CD1c-positive myeloid dendritic cell (primary cell): Measurements from ENCODE around the gene LRRC56.
"Not testable (repeated sequence)": the region's sequence is repeated elsewhere in the genome, so short reads cannot be mapped to it uniquely, and the experiment has no call there.

Experiments
- DNase-seq: peaks from one replicate; pipeline ENCODE4 v3.0.0-alpha.2; 2016; ENCODE audit errors: extremely low spot score

LRRC56 gene

GRCh38 chr11:559712-560304 is 22.5 kb downstream of the LRRC56 start:
- no peak for DNase-seq

- DNase-seq = peak; percentile 97
Measured at GRCh38 chr11:560305-561147, 23.2 kb downstream of the LRRC56 start, which contains the start of the genes LMNTD2 and RASSF7. TSS of gene LMNTD2 (minus strand) at chr11:560738. CDS start at chr11:560716, 22 bp downstream. TSS of gene RASSF7 (plus strand) at chr11:560970. CDS start at chr11:561769, 799 bp downstream.

GRCh38 chr11:561148-562003 is 24.0 kb downstream of the LRRC56 start:
- DNase-seq = peak; percentile 54

- DNase-seq = no peak
Measured at GRCh38 chr11:562046-562645, 24.8 kb downstream of the LRRC56 start.

GRCh38 chr11:563066-563811 is 25.9 kb downstream of the LRRC56 start:
- no peak for DNase-seq

- DNase-seq = no peak
Measured at GRCh38 chr11:563812-564578, 26.7 kb downstream of the LRRC56 start.

GRCh38 chr11:565921-566509 is 28.7 kb downstream of the LRRC56 start:
- DNase-seq = no peak

GRCh38 chr11:567011-567628 is 29.8 kb downstream of the LRRC56 start:
- DNase-seq = no peak

GRCh38 chr11:567629-568292 is 30.4 kb downstream of the LRRC56 start:
- no peak for DNase-seq

- DNase-seq = peak; percentile 96
Measured at GRCh38 chr11:568306-569157, 31.2 kb downstream of the LRRC56 start.

- no peak for DNase-seq
Measured at GRCh38 chr11:569158-569885, 32.0 kb downstream of the LRRC56 start.

GRCh38 chr11:571802-572185 is 34.5 kb downstream of the LRRC56 start:
- DNase-seq = no peak

GRCh38 chr11:573146-573759 is 35.9 kb downstream of the LRRC56 start:
- no peak for DNase-seq

GRCh38 chr11:574031-574570 is 36.8 kb downstream of the LRRC56 start:
- DNase-seq = not testable (repeated sequence)

GRCh38 chr11:574632-575312 is 37.4 kb downstream of the LRRC56 start:
- DNase-seq = no peak
